ENCODE data around the gene ACTBL2.

DNA sequence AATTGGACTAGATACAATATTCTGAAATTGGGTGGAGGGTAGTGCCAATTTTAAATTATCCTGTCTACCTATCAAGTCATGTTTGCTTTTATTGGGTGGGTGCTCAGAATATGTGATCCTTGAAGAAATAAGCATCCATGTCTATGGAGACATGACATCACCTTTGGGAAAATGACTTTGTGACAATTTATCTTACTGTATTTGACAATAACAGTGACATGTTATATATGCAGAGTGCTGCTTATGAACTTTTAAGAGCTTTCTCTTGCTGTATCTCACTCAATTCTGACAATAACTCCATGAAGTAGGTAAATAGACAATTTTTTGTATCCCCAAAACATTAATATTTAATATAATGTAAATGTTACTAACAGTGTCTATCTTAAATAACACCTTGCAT lies 15.1 kb upstream of the ACTBL2 start:
- TF ChIP-seq, protein P1, sequence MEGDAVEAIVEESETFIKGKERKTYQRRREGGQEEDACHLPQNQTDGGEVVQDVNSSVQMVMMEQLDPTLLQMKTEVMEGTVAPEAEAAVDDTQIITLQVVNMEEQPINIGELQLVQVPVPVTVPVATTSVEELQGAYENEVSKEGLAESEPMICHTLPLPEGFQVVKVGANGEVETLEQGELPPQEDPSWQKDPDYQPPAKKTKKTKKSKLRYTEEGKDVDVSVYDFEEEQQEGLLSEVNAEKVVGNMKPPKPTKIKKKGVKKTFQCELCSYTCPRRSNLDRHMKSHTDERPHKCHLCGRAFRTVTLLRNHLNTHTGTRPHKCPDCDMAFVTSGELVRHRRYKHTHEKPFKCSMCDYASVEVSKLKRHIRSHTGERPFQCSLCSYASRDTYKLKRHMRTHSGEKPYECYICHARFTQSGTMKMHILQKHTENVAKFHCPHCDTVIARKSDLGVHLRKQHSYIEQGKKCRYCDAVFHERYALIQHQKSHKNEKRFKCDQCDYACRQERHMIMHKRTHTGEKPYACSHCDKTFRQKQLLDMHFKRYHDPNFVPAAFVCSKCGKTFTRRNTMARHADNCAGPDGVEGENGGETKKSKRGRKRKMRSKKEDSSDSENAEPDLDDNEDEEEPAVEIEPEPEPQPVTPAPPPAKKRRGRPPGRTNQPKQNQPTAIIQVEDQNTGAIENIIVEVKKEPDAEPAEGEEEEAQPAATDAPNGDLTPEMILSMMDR (IDR thresholded peaks at IDR 0.05; ENCODE audit: low read depth, low read length, missing input control) = no peak
- TF ChIP-seq EGR1 (IDR thresholded peaks at IDR 0.05; ENCODE audit: low read depth in 2 of 2) (no peak), JUND (IDR thresholded peaks at IDR 0.05) (no peak), RAD21 (IDR thresholded peaks at IDR 0.05) (no peak), TAF1 (conservative IDR thresholded peaks at IDR 0.05) (no peak), SP1 (IDR thresholded peaks at IDR 0.05) (no peak), GABPA (IDR thresholded peaks at IDR 0.05 in 1 of 2, conservative IDR thresholded peaks at IDR 0.05 in 1 of 2) (no peak)
- TF ChIP-seq, protein P2, sequence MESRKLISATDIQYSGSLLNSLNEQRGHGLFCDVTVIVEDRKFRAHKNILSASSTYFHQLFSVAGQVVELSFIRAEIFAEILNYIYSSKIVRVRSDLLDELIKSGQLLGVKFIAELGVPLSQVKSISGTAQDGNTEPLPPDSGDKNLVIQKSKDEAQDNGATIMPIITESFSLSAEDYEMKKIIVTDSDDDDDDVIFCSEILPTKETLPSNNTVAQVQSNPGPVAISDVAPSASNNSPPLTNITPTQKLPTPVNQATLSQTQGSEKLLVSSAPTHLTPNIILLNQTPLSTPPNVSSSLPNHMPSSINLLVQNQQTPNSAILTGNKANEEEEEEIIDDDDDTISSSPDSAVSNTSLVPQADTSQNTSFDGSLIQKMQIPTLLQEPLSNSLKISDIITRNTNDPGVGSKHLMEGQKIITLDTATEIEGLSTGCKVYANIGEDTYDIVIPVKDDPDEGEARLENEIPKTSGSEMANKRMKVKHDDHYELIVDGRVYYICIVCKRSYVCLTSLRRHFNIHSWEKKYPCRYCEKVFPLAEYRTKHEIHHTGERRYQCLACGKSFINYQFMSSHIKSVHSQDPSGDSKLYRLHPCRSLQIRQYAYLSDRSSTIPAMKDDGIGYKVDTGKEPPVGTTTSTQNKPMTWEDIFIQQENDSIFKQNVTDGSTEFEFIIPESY (IDR thresholded peaks at IDR 0.05) = no peak
- TF ChIP-seq, protein P3, sequence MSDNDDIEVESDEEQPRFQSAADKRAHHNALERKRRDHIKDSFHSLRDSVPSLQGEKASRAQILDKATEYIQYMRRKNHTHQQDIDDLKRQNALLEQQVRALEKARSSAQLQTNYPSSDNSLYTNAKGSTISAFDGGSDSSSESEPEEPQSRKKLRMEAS (IDR thresholded peaks at IDR 0.05) = no peak

All from liver (tissue), 3 donors.